GM21515 (cell line): ENCODE measurements around the gene VARS1.

Source experiments
- ATAC-seq: cut with Tn5 transposase; IDR thresholded peaks from one replicate; pipeline ENCODE4 v1.9.1; 2021; ENCODE audit not compliant: unreplicated experiment

Gene VARS1

GRCh38 chr6:31749301-31750036, 46.1 kb downstream of the VARS1 start:
- no peak for ATAC-seq
